HG03354 (cell line): ENCODE data around the gene MAST3.

Experiments used
- ATAC-seq: cut with Tn5 transposase; IDR thresholded peaks from one replicate; pipeline ENCODE4 v1.9.1; 2021; ENCODE audit warnings: mild to moderate bottlenecking; ENCODE audit not compliant: unreplicated experiment, poor library complexity, severe bottlenecking

Gene MAST3

GRCh38 chr19:18172331-18173053 is 74.9 kb downstream of the MAST3 start:
- no peak for ATAC-seq

- ATAC-seq: peak; percentile 16
Measured at GRCh38 chr19:18173054-18173571, 75.5 kb downstream of the MAST3 start.

GRCh38 chr19:18173572-18174288 is 76.2 kb downstream of the MAST3 start, which contains the start of gene IFI30:
Gene IFI30 (plus strand): TSS chr19:18173813. CDS start chr19:18173842, 29 bp downstream.
- ATAC-seq: peak; percentile 56

GRCh38 chr19:18174983-18175382 is 77.4 kb downstream of the MAST3 start:
- no peak for ATAC-seq

- no peak for ATAC-seq
Measured at GRCh38 chr19:18176367-18177310, 79.1 kb downstream of the MAST3 start.

- ATAC-seq: no peak
Measured at GRCh38 chr19:18179957-18180356, 82.4 kb downstream of the MAST3 start.

GRCh38 chr19:18183529-18183928 is 86.0 kb downstream of the MAST3 start:
- no peak for ATAC-seq

GRCh38 chr19:18185538-18185937 is 88.0 kb downstream of the MAST3 start:
- ATAC-seq: no peak

GRCh38 chr19:18190278-18190677 is 92.7 kb downstream of the MAST3 start:
- no peak for ATAC-seq

GRCh38 chr19:18191640-18192062 is 94.1 kb downstream of the MAST3 start:
- no peak for ATAC-seq

GRCh38 chr19:18192673-18193387 is 95.3 kb downstream of the MAST3 start, which contains the start of gene MPV17L2:
Gene MPV17L2 (plus strand): TSS chr19:18193218. CDS start chr19:18193282, 64 bp downstream.
- ATAC-seq: peak; percentile 86

- ATAC-seq: no peak
Measured at GRCh38 chr19:18193388-18194180, 96.0 kb downstream of the MAST3 start.

- no peak for ATAC-seq
Measured at GRCh38 chr19:18194181-18194530, 96.6 kb downstream of the MAST3 start.

- no peak for ATAC-seq
Measured at GRCh38 chr19:18194554-18195238, 97.1 kb downstream of the MAST3 start.

- ATAC-seq: no peak
Measured at GRCh38 chr19:18196511-18196845, 98.9 kb downstream of the MAST3 start.

GRCh38 chr19:18197306-18197705 is 99.7 kb downstream of the MAST3 start:
- ATAC-seq: no peak

- ATAC-seq: no peak
Measured at GRCh38 chr19:18197941-18198340, 100.4 kb downstream of the MAST3 start.

- ATAC-seq: no peak
Measured at GRCh38 chr19:18198374-18198773, 100.8 kb downstream of the MAST3 start.
